ENCODE measurements around the gene IQCK. TPM values are rescaled to one million over a fixed set of nuclear protein-coding genes. Genes with fewer than 3 reads are reported as not detected.

IQCK gene
- total RNA-seq, 1 experiment from 2014 or later = 15.5 TPM

GRCh38 chr16:19733551-19733950, 15.5 kb downstream of the IQCK start:
- ChIA-PET POLR2A (no interaction called here), CTCF (no interaction called here)

GRCh38 chr16:19735074-19735867, 17.2 kb downstream of the IQCK start:
- BruUV-seq (replicated peaks) = no TSS peak
- Histone ChIP-seq H3K4me1 (ENCODE audit: control insufficient read depth, insufficient read depth, low read length) (no peaks in the 10 kb centered on the region), H3K27me3 (ENCODE audit: control insufficient read depth, insufficient read depth, low read length) (no peaks in the 10 kb centered on the region), H3K9me3 (ENCODE audit: control insufficient read depth, insufficient read depth, low read depth, low read length) (no peaks in the 10 kb centered on the region), H3K4me3 (ENCODE audit: low read depth in 2 of 2, low read length in 2 of 2) (no peak overlapping the region), H3K27ac (ENCODE audit: low read length) (no peak overlapping the region), H3K36me3 (ENCODE audit: control insufficient read depth, insufficient read depth, low read length) (no peaks in the 10 kb centered on the region)
- ChIA-PET CTCF (interaction anchor here (0.5 kb wide), 1 partner anchor 650 kb away, joined by 12 read pairs; no protein-coding TSS in a partner anchor), POLR2A (no interaction called here)
- TF ChIP-seq SIN3A (IDR thresholded peaks at IDR 0.05; ENCODE audit: borderline replicate concordance, insufficient read depth, low read depth, low read length) (no peak), REST (IDR thresholded peaks at IDR 0.05; ENCODE audit: insufficient read depth in 1 of 2, low read depth in 2 of 2, low read length in 1 of 2) (no peak), POLR2AphosphoS5 (IDR thresholded peaks at IDR 0.05; ENCODE audit: low read depth, low read length) (no peak), TCF7L2 (IDR thresholded peaks at IDR 0.05; ENCODE audit: low read depth, low read length) (no peak)
- TF ChIP-seq, protein P1, sequence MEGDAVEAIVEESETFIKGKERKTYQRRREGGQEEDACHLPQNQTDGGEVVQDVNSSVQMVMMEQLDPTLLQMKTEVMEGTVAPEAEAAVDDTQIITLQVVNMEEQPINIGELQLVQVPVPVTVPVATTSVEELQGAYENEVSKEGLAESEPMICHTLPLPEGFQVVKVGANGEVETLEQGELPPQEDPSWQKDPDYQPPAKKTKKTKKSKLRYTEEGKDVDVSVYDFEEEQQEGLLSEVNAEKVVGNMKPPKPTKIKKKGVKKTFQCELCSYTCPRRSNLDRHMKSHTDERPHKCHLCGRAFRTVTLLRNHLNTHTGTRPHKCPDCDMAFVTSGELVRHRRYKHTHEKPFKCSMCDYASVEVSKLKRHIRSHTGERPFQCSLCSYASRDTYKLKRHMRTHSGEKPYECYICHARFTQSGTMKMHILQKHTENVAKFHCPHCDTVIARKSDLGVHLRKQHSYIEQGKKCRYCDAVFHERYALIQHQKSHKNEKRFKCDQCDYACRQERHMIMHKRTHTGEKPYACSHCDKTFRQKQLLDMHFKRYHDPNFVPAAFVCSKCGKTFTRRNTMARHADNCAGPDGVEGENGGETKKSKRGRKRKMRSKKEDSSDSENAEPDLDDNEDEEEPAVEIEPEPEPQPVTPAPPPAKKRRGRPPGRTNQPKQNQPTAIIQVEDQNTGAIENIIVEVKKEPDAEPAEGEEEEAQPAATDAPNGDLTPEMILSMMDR (IDR thresholded peaks at IDR 0.05) = no peak
- in situ Hi-C loops (cut with HindIII; ENCODE audit: low pct_unique_long_range_greater_than_20kb, low sequenced_read_pairs) = no loop called here
- no peak for DNase-seq (ENCODE audit: low read depth, low spot score)
- ATAC-seq = no peak
- intact Hi-C loops (cut with micrococcal nuclease; ENCODE audit: unreplicated experiment) = no loop called here

More at GRCh38 chr16:19733551-19733950, 15.5 kb downstream of the IQCK start:
- TF ChIP-seq SIN3A (IDR thresholded peaks at IDR 0.05; ENCODE audit: borderline replicate concordance, insufficient read depth, low read depth, low read length) (no peak), POLR2AphosphoS5 (IDR thresholded peaks at IDR 0.05; ENCODE audit: low read depth, low read length) (no peak), REST (IDR thresholded peaks at IDR 0.05; ENCODE audit: insufficient read depth in 1 of 2, low read depth in 2 of 2, low read length in 1 of 2) (no peak), TCF7L2 (IDR thresholded peaks at IDR 0.05; ENCODE audit: low read depth, low read length) (no peak)
- TF ChIP-seq, protein P1 (IDR thresholded peaks at IDR 0.05) = no peak
- Histone ChIP-seq H3K27ac (ENCODE audit: low read length) (no peak overlapping the region), H3K36me3 (ENCODE audit: control insufficient read depth, insufficient read depth, low read length) (no peaks in the 10 kb centered on the region), H3K4me1 (ENCODE audit: control insufficient read depth, insufficient read depth, low read length) (no peaks in the 10 kb centered on the region), H3K4me3 (ENCODE audit: low read depth in 2 of 2, low read length in 2 of 2) (no peak overlapping the region), H3K27me3 (ENCODE audit: control insufficient read depth, insufficient read depth, low read length) (no peaks in the 10 kb centered on the region), H3K9me3 (ENCODE audit: control insufficient read depth, insufficient read depth, low read depth, low read length) (no peaks in the 10 kb centered on the region)
- DNase-seq (ENCODE audit: low read depth, low spot score) (no peak), ATAC-seq (no peak)
- no TSS peak for BruUV-seq (replicated peaks)
- in situ Hi-C loops (cut with HindIII; ENCODE audit: low pct_unique_long_range_greater_than_20kb, low sequenced_read_pairs) = no loop called here
- intact Hi-C loops (cut with micrococcal nuclease; ENCODE audit: unreplicated experiment) = no loop called here

Measured in Panc1 (cell line).